NCI-H187 treated with DMSO at 0.1 percent for 48 hours (cell line): Measurements from ENCODE around the gene KLHDC9.

Experiments used
- DNase-seq: peaks from one replicate; lab custom pipeline; 2025; lab: John Stamatoyannopoulos, UW

Gene KLHDC9

GRCh38 chr1:161077426-161077825, 20.7 kb upstream of the KLHDC9 start:
- DNase-seq: no peak

DNA sequence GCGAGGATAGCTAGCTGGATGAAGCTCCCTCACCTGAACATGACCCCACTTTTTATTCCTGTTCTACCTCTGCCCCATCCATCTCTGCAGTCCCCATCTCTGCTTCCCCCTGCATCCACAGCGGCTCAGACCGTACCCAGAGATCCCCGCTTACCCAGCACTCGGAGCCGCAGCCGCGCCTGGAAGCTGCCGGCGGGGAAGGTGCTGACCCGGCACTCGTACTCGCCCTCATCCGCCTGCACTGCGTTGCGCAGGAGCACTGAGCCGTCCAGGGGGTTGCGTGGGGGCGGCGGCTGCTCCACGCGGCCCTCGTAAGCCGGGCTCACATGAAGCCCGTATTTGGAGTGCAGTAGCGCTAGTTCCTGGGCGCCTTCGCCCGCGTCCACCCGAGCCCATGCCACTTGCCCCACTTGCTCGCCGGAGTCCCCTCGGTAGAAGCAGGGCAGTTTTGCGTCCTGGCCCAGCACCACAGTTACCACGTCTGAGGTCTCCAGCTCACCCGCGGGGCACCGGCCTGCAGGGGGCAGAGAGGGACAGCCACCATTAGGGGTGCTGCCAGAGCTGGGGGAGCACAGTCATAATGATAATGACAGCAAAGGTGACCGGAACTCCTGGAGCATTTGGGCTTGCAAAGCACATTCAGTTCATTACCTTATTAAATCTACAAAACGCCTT, 18.6 kb upstream of the KLHDC9 start:
- DNase-seq: no peak

- no peak for DNase-seq
These were observed 17.4 kb upstream of the KLHDC9 start for GRCh38 chr1:161080441-161081405.

DNA sequence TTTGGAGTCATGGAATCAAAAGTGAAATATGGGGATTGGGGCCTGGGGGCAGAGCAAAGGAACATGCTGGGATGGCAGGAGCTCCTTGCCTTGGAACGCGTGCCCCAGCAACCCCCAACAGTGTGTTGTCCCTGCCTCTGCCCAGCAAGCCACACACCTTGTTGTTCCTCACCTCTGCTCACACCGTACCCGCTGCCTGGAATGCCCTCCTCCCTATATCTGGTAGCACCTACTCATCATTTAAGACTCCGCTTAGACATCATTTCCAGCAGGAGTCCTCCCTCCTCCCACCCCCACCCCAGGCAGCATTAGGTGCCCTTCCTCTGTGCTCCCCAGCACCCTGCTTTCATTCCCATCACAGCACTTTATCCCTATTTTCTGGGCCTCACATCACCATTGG, 16.6 kb upstream of the KLHDC9 start:
- DNase-seq: no peak

GRCh38 chr1:161082483-161082882, 15.7 kb upstream of the KLHDC9 start:
- DNase-seq: no peak

GRCh38 chr1:161082996-161083747, 15.0 kb upstream of the KLHDC9 start:
- no peak for DNase-seq

DNA sequence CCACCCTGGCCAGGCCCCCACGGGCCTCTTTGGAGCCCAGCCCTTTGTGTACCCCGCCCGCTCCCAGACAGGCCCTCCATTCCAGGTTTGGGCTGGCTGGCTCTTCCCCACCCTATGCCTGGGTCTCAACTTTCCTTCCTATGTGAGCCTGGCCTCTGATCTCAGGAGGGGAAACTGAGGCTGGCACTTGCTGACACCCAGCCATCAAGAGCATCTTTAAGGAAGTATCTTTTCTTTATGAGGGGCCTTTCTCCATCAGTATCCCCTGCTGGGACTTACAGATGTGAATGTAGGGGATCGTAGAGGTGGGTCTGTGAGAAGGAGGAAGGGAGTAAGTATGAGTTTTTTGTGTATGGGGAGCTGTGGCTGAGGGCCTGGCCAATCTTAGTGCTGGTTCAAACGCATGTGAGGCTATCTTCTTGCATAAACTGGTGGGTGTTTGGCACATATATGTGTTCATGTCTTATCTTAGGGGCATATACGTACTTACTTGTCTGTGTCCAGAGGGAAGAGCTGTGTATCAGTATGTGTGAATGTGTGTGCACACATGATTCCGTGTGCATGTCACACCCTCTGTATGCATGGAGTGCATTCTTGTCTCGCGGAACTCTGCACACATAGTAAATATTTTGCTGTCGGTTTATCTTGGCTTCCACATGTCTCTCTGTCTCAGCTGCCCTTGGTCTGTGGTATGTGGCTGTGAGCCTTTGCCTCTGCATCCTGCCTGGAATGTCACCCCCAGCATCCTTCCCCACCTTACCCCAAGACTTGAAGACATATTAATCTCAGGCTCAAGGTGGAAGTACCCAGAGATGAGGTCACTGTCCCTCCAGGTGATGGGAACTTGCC, 14.2 kb upstream of the KLHDC9 start:
- no peak for DNase-seq

DNA sequence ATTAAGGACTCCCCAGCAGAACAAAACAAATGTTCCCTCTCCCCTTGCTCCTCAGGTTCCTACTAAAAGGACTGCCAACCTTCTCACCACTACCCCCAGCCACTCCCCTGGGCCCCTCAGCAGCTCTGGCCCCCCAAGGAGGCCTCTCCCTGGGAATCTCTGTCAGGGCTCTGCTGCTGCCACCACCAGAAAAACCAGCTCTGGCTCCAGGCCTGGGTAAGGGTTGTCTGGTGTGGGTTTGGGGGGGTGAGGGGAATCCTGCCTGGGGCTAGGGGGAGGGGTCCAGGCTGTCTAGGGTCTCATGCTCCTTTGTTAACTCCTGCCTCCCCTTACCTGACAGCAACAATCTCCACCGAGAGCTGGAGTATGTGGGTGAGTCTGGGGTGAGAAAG, 13.6 kb upstream of the KLHDC9 start:
- no peak for DNase-seq

DNA sequence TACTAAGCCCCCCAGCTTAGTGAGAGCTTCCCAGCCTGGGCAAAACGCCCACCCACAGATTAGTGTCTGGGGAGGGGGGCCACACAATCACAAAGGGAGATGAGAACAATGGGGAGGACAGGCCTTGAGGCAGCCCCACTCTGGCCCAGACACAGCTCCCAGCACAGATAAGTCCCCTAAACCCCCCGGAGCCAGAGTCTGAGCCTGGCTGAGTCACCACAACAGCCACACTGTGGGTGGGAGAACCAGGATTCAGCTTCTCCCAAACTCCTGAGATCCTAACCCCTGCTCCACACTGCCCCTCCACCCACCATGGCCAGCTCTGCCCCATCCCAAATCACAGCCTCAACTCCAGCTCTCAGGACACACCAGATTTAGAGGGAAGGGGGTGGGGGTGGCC, 13.0 kb upstream of the KLHDC9 start:
- no peak for DNase-seq

- no peak for DNase-seq
These were observed 11.7 kb upstream of the KLHDC9 start for GRCh38 chr1:161086457-161086856.

- DNase-seq: no peak
These were observed 9.5 kb upstream of the KLHDC9 start for GRCh38 chr1:161088587-161089110.

DNA sequence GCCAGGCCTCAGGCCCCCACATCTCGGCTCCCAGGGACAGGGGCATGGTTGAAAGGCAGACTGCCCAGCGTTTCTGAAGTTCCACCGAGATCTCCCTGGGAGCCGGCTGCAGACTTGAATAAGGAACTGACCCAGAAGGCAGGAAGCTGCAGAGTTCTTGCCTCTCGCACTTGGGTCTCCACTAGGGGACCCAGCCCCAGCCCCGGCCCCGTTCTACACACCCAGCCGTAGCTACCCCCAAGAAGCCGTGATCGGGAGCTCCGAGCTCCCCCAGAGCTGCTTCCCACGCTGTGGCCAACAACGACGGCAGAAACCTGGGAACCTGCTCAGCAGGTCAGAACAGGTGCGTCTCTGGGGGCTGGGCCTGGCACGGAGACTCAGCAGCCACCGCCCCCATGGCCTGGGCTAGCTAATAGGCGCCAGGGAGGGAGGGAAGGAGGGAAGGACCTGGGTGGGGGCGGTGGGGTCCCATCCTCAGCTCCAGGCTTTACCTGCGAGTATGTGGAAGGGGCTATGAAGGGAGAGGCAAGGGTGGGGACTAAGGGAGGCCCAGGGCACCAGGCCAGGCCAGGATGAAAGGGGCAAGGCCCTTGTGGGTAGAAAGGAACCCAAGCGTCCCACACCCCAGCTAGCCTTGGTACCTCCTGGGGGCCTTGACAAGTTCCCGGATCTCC, 8.8 kb upstream of the KLHDC9 start, which contains the start of gene NECTIN4:
NECTIN4 (minus strand) TSS at position 308 of the 674 bp plus-strand sequence; CDS start at position 46, 262 bp downstream.
- DNase-seq: no peak

GRCh38 chr1:161089938-161090337, 8.2 kb upstream of the KLHDC9 start:
- DNase-seq: no peak

GRCh38 chr1:161090617-161091016, 7.5 kb upstream of the KLHDC9 start:
- DNase-seq: no peak

DNA sequence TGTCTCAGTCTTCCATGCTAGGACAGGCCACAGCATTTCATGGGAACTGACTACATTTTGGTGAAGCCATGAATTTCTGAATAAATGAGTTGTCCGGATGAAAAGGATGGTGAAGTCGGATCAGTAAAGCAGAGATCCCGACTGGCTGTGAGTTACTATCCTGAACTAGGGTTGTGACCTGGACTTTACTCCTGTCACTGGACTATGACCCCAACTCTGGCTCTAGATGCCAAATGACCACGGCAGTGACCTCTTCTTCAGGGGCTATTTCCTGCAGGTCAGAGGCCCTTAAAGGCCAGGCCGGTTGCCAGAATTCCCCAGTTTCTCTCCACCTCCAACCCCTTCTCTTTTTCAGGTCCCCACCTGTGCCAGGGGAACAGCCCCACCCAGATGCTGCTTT, 7.1 kb upstream of the KLHDC9 start:
- DNase-seq: no peak

DNA sequence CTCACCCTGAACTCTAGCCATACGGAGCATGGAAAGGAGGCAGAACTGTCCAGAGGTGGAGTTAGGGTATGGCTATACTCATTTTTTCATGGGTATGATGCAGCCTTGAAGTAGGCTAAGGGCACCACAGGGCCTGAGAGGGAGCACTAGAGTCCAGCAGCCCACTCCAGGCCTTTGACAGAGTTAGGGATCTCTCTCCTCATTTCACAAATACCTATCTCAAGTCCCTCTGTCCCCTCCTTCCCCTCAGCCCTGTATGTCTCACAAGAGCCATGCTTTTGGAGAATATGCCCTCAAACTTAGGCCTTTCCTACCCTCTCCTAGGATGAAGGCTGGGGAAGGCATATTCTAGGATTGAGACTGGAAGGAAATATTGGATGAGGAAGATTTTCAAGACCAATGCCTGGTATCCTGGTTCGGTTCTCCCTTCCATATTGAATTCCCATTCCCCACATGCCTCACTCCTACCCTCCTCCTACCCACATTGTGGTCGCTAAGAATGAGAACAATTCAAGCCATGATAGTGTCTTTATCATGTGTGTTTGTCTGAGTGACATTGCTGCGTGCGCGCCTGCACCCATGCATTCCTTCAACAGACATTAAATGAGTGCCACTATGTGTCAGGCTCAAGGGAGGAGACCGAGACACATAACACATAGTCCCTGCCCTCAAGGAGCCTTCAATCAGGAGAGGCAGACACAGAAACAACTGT, 6.2 kb upstream of the KLHDC9 start:
- no peak for DNase-seq

- no peak for DNase-seq
These were observed 5.5 kb upstream of the KLHDC9 start for GRCh38 chr1:161092621-161093028.

DNA sequence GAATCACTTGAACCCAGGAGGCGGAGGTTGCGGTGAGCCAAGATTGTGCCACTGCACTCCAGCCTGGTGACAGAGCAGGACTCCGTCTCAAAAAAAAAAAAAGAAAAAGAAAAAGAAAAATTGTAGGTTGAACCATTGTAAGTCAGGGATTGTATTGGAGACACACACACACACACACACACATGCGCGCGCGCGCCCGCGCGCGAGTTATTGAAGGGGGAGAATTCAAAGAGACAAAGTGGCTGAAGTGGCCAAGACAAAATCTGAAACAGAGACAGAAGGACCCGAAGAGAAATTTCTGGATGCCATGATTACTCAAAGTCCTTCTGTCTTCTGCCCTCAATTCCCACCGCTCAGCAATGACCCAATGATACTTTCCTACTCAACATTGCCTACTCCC, 3.7 kb upstream of the KLHDC9 start:
- no peak for DNase-seq

GRCh38 chr1:161095230-161095629, 2.9 kb upstream of the KLHDC9 start:
- no peak for DNase-seq

GRCh38 chr1:161096015-161096414, 2.1 kb upstream of the KLHDC9 start:
- no peak for DNase-seq
